Measurements from ENCODE around the gene ARHGAP25. TPM values are rescaled to one million over a fixed set of nuclear protein-coding genes. Genes with fewer than 3 reads are reported as not detected.

The ARHGAP25 gene
- total and polyA plus RNA-seq, 2 experiments from 2014 or later, result 1.9 to 2.0 TPM

DNA sequence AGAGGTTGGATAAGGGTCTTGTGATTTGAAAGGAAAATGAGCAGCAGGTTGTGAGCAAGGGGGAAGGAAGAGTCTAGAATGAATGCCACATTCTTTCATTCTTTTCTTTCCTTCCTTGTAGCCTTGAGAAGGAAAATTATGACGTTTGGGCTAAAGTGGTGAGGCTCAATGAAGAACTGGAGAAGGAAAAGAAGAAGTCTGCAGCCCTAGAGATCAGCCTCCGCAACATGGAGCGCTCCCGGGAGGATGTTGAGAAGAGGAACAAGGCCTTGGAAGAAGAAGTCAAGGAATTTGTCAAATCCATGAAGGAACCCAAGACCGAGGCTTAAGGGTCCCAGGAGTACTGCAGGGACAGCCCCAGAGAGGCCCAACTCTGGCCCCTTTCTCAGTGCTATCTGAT is 91.3 kb downstream of the ARHGAP25 start:
- Histone ChIP-seq H3K4me1 (ENCODE audit: insufficient read depth) (0 out of 2 replicates have a peak, but pooled peaks cover 8% of the 10 kb centered on the region), H3F3A (replicated peaks; ENCODE audit: low read depth) (no peaks in the 10 kb centered on the region), H3K9me2 (ENCODE audit: insufficient read depth) (no peaks in the 10 kb centered on the region), H3K36me3 (ENCODE audit: insufficient read depth) (no peaks in the 10 kb centered on the region), H3K4me2 (no peak overlapping the region), H3K4me3 (no peak overlapping the region), H3K79me2 (replicated peaks; ENCODE audit: insufficient read depth) (no peaks in the 10 kb centered on the region), H3K27me3 (ENCODE audit: insufficient read depth) (no peaks in the 10 kb centered on the region), H2AFZ (no peak overlapping the region), H3K27ac (ENCODE audit: low read depth) (no peak overlapping the region), H4K20me1 (replicated peaks; ENCODE audit: insufficient read depth) (no peaks in the 10 kb centered on the region)
- no peak for ATAC-seq
- no peak for DNase-seq (ENCODE audit: low spot score)
- Mint-ChIP-seq H3K27ac (no peak overlapping the region), H3K4me3 (no peak overlapping the region), H3K27me3 (ENCODE audit: insufficient read depth, low read depth, poor library complexity) (peaks cover 8% of the 10 kb centered on the region), H3K9me3 (no peaks in the 10 kb centered on the region), H3K36me3 (ENCODE audit: low read depth) (no peaks in the 10 kb centered on the region; the same call in 2 of the 3 replicates), H3K4me1 (peaks cover 8% of the 10 kb centered on the region)
- TF ChIP-seq JUNB (IDR thresholded peaks at IDR 0.05; ENCODE audit: unreplicated experiment), result no peak
- no peak for TF ChIP-seq ZNF331 (CRISPR knock-in tag; IDR thresholded peaks at IDR 0.05; ENCODE audit: low read depth)
- TF ChIP-seq EZH2 (IDR thresholded peaks at IDR 0.05; ENCODE audit: low read depth, unreplicated experiment), result no peak
- TF ChIP-seq POLR2AphosphoS5 (IDR thresholded peaks at IDR 0.05; ENCODE audit: low read depth), result no peak

DNA sequence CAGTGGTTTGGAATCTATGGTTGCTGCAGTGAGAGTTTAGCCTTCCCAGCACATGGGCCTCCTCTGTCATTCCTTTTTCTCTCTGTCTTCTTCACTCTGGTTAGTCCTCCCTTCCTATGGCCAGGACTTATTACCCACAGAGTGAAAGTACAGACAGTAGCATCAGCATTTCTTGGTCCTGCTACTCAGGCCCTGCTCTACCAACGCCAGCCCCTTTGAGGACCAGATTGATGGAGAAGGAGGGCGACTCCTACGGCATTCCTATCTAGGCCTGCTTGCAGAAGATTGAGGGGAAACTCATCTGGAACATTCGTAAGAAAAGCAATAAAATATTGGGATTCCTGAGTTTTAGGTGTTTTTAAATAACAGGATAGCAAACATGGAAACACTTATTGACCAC is 93.1 kb downstream of the ARHGAP25 start:
- no peak for TF ChIP-seq REST (IDR thresholded peaks at IDR 0.05; ENCODE audit: unreplicated experiment)
- no peak for TF ChIP-seq STAT1 (IDR thresholded peaks at IDR 0.05; ENCODE audit: unreplicated experiment)
- no peak for TF ChIP-seq EZH2 (IDR thresholded peaks at IDR 0.05; ENCODE audit: low read depth, unreplicated experiment)
- no peak for TF ChIP-seq CREB1 (CRISPR knock-in tag; IDR thresholded peaks at IDR 0.05; ENCODE audit: low read depth)
- TF ChIP-seq EZH2phosphoT487 (IDR thresholded peaks at IDR 0.05; ENCODE audit: unreplicated experiment), result no peak
- no peak for TF ChIP-seq NANOG (IDR thresholded peaks at IDR 0.05; ENCODE audit: borderline replicate concordance)
- TF ChIP-seq, protein P1, sequence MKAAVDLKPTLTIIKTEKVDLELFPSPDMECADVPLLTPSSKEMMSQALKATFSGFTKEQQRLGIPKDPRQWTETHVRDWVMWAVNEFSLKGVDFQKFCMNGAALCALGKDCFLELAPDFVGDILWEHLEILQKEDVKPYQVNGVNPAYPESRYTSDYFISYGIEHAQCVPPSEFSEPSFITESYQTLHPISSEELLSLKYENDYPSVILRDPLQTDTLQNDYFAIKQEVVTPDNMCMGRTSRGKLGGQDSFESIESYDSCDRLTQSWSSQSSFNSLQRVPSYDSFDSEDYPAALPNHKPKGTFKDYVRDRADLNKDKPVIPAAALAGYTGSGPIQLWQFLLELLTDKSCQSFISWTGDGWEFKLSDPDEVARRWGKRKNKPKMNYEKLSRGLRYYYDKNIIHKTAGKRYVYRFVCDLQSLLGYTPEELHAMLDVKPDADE (IDR thresholded peaks at IDR 0.05), result no peak
- TF ChIP-seq POLR2AphosphoS5 (IDR thresholded peaks at IDR 0.05; ENCODE audit: low read depth), result no peak
- TF ChIP-seq ZNF331 (CRISPR knock-in tag; IDR thresholded peaks at IDR 0.05; ENCODE audit: low read depth), result no peak
- no peak overlapping the region for H3K27ac ChIP-seq (ENCODE audit: low read depth)
- H3K9me3 Mint-ChIP-seq, result no peaks in the 10 kb centered on the region
- peaks cover 8% of the 10 kb centered on the region for H3K4me1 Mint-ChIP-seq
- H2AFZ ChIP-seq, result no peak overlapping the region
- H3K4me3 Mint-ChIP-seq, result no peak overlapping the region
- H3K36me3 Mint-ChIP-seq (ENCODE audit: low read depth), result no peaks in the 10 kb centered on the region; the same call in 2 of the 3 replicates
- no peaks in the 10 kb centered on the region for H3F3A ChIP-seq (replicated peaks; ENCODE audit: low read depth)
- no peak overlapping the region for H3K4me2 ChIP-seq
- H3K27me3 ChIP-seq (ENCODE audit: insufficient read depth), result no peaks in the 10 kb centered on the region
- H3K4me3 ChIP-seq, result no peak overlapping the region
- no peak overlapping the region for H3K27ac Mint-ChIP-seq
- peaks cover 7% of the 10 kb centered on the region for H3K27me3 Mint-ChIP-seq (ENCODE audit: insufficient read depth, low read depth, poor library complexity)
- DNase-seq (ENCODE audit: low spot score), result no peak
- no peaks in the 10 kb centered on the region for H3K79me2 ChIP-seq (replicated peaks; ENCODE audit: insufficient read depth)
- no peaks in the 10 kb centered on the region for H3K9me2 ChIP-seq (ENCODE audit: insufficient read depth)
- H3K4me1 ChIP-seq (ENCODE audit: insufficient read depth), result 0 out of 2 replicates have a peak, but pooled peaks cover 8% of the 10 kb centered on the region
- H4K20me1 ChIP-seq (replicated peaks; ENCODE audit: insufficient read depth), result no peaks in the 10 kb centered on the region
- no peak for ATAC-seq
- H3K36me3 ChIP-seq (ENCODE audit: insufficient read depth), result no peaks in the 10 kb centered on the region
